ENCODE data around the gene ITPRID1. TPM values are rescaled to one million over a fixed set of nuclear protein-coding genes. Genes with fewer than 3 reads are reported as not detected.

Gene ITPRID1
- total and polyA plus RNA-seq, 9 of the 15 experiments (the other 6 are each of a cell fraction or from before 2014, with no cell fraction given): not detected

DNA sequence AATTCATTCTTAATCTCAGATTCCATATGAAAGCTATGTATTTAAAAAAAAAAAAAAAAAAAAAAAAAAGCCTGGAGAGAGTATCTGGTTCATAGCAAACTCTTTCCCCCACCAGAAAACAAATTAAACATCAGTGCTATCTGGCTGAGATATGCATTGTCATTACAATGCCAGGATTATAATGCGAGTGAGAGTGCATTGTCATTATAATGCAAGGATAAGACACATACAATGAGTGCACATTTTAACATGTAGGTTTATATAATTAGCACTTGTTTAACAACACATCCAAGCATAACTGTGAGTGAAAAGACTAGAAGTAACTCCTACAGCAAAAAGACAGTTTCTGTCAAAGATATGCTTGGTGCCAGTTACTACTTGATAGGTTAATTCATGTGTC is 48.1 kb downstream of the ITPRID1 start:
- DNase-seq (ENCODE audit: extremely low read depth in 1 of 4, low spot score in 3 of 4) (no peak), ATAC-seq (no peak), FAIRE-seq (no peak)
- intact Hi-C loops (cut with micrococcal nuclease): no loop called here
- WGBS (ENCODE audit: insufficient coverage, low coverage, missing lambda C conversion rate): 0% methylated on average over 1 of the region's 1 CpG
- POLR2A ChIA-PET: no interaction called here
- Histone ChIP-seq H3K27ac (ENCODE audit: extremely low read depth, low read depth, low read length) (no peak overlapping the region), H3K27me3 (ENCODE audit: control insufficient read depth in 2 of 2, insufficient read depth in 2 of 2, low read length in 2 of 2) (no peaks in the 10 kb centered on the region), H3K4me3 (no peak overlapping the region), H3K79me2 (ENCODE audit: control insufficient read depth, insufficient read depth, low read length) (no peaks in the 10 kb centered on the region), H3K9me1 (ENCODE audit: control insufficient read depth, insufficient read depth, low read length) (no peaks in the 10 kb centered on the region), H4K20me1 (replicated peaks; ENCODE audit: control insufficient read depth, insufficient read depth, low read length) (no peaks in the 10 kb centered on the region), H3K9ac (ENCODE audit: insufficient read depth in 1 of 2, low read depth in 2 of 2, low read length in 2 of 2) (no peak overlapping the region), H2AFZ (ENCODE audit: low read depth, low read length) (no peak overlapping the region), H3K4me1 (replicated peaks in 1 of 2; ENCODE audit: control insufficient read depth in 2 of 2, insufficient read depth in 2 of 2, low read length in 2 of 2) (no peaks in the 10 kb centered on the region), H3K4me2 (ENCODE audit: insufficient read depth, low read length) (no peak overlapping the region), H3K36me3 (ENCODE audit: control insufficient read depth, insufficient read depth, low read length) (no peaks in the 10 kb centered on the region), H3K9me3 (replicated peaks; ENCODE audit: control insufficient read depth, insufficient read depth, low read depth, low read length) (no peaks in the 10 kb centered on the region)
- in situ Hi-C loops (cut with MboI): no loop called here
- no TSS peak for BruUV-seq (replicated peaks)
- TF ChIP-seq E2F1 (CRISPR knock-in tag; IDR thresholded peaks at IDR 0.05): no peak
- TF ChIP-seq TCF7L2 (IDR thresholded peaks at IDR 0.05; ENCODE audit: low read depth, low read length): no peak
- CTCF ChIA-PET (ENCODE audit: low intra/inter-chr PET ratio): no interaction called here

DNA sequence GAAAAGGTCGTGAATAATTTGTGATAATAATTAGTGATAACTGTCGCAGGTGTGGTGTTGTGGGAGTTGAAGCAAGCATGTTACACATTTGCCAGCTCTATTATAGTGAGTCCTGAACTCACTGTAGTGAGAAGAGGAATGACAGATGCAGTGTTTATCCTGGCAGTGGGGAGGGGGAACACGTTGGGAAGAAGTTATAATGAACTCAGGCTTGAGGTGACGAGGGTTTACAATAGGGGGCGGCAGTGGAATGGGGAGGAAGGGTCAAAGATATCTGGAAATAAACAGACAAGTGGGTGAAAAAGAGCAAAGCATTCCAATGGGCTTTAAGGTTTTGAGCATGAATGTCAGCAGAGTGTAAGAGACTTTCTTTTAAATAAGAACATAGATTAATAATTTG is 49.6 kb downstream of the ITPRID1 start:
- Histone ChIP-seq H3K9me1 (ENCODE audit: control insufficient read depth, insufficient read depth, low read length) (no peaks in the 10 kb centered on the region), H3K9me3 (replicated peaks; ENCODE audit: control insufficient read depth, insufficient read depth, low read depth, low read length) (no peaks in the 10 kb centered on the region), H2AFZ (ENCODE audit: low read depth, low read length) (no peak overlapping the region), H3K36me3 (ENCODE audit: control insufficient read depth, insufficient read depth, low read length) (no peaks in the 10 kb centered on the region), H3K4me2 (ENCODE audit: insufficient read depth, low read length) (no peak overlapping the region), H3K4me3 (no peak overlapping the region), H4K20me1 (replicated peaks; ENCODE audit: control insufficient read depth, insufficient read depth, low read length) (no peaks in the 10 kb centered on the region), H3K4me1 (replicated peaks in 1 of 2; ENCODE audit: control insufficient read depth in 2 of 2, insufficient read depth in 2 of 2, low read length in 2 of 2) (no peaks in the 10 kb centered on the region), H3K27ac (ENCODE audit: extremely low read depth, low read depth, low read length) (no peak overlapping the region), H3K79me2 (ENCODE audit: control insufficient read depth, insufficient read depth, low read length) (no peaks in the 10 kb centered on the region), H3K9ac (ENCODE audit: insufficient read depth in 1 of 2, low read depth in 2 of 2, low read length in 2 of 2) (no peak overlapping the region), H3K27me3 (ENCODE audit: control insufficient read depth in 2 of 2, insufficient read depth in 2 of 2, low read length in 2 of 2) (no peaks in the 10 kb centered on the region)
- POLR2A ChIA-PET: no interaction called here
- DNase-seq (ENCODE audit: extremely low read depth in 1 of 4, low spot score in 3 of 4): no peak
- intact Hi-C loops (cut with micrococcal nuclease): no loop called here
- in situ Hi-C loops (cut with MboI): no loop called here
- 0% methylated on average over 5 of the region's 5 CpGs for WGBS (ENCODE audit: insufficient coverage, low coverage, missing lambda C conversion rate)
- no TSS peak for BruUV-seq (replicated peaks)
- FAIRE-seq: no peak
- CTCF ChIA-PET (ENCODE audit: low intra/inter-chr PET ratio): no interaction called here
- no peak for ATAC-seq
- no peak for TF ChIP-seq JUND (IDR thresholded peaks at IDR 0.05; ENCODE audit: borderline replicate concordance, low read depth, low read length)
- TF ChIP-seq JUND (tag; IDR thresholded peaks at IDR 0.05; ENCODE audit: borderline replicate concordance, low read depth, low read length): no peak
- TF ChIP-seq CHCHD3 (CRISPR knock-in tag; IDR thresholded peaks at IDR 0.05): no peak
- no peak for TF ChIP-seq ZNF717 (CRISPR knock-in tag; IDR thresholded peaks at IDR 0.05)
- TF ChIP-seq, protein P1, sequence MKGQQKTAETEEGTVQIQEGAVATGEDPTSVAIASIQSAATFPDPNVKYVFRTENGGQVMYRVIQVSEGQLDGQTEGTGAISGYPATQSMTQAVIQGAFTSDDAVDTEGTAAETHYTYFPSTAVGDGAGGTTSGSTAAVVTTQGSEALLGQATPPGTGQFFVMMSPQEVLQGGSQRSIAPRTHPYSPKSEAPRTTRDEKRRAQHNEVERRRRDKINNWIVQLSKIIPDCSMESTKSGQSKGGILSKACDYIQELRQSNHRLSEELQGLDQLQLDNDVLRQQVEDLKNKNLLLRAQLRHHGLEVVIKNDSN (CRISPR knock-in tag; IDR thresholded peaks at IDR 0.05): no peak
- TF ChIP-seq, protein P2, sequence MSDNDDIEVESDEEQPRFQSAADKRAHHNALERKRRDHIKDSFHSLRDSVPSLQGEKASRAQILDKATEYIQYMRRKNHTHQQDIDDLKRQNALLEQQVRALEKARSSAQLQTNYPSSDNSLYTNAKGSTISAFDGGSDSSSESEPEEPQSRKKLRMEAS (CRISPR knock-in tag; IDR thresholded peaks at IDR 0.05): no peak
- TF ChIP-seq BRD4 (IDR thresholded peaks at IDR 0.05): no peak
- TF ChIP-seq ZBTB49 (CRISPR knock-in tag; IDR thresholded peaks at IDR 0.05; ENCODE audit: borderline replicate concordance): no peak
- no peak for TF ChIP-seq ZNF764 (CRISPR knock-in tag; IDR thresholded peaks at IDR 0.05; ENCODE audit: low read depth)
- TF ChIP-seq CBX3 (IDR thresholded peaks at IDR 0.05; ENCODE audit: borderline replicate concordance in 1 of 2, low read length in 2 of 2): no peak
